Prostate gland (tissue), 2 donors: Measurements from ENCODE around the gene MED9.

Experiments used
- CTCF ChIP-seq, 4 experiments: fragments of 200-600 bp in 2 of 4; fragments of 450-650 bp in 2 of 4; sonication (generic) in 2 of 4; IDR thresholded peaks; 1 replicate in 3 of 4; 2 replicates in 1 of 4; pipeline ENCODE4 v1.5.1; 2016 to 2019; ENCODE audit warnings: antibody characterized with exemption in 4 of 4, mild to moderate bottlenecking in 2 of 4, moderate library complexity in 2 of 4
- POLR2A ChIP-seq: fragments of 450-650 bp; IDR thresholded peaks from one replicate; pipeline ENCODE4 v1.6.1; 2016; ENCODE audit warnings: antibody characterized with exemption, mild to moderate bottlenecking
- POLR2AphosphoS5 ChIP-seq: sonication (generic); formaldehyde crosslinking; IDR thresholded peaks from one replicate; pipeline ENCODE4 v1.6.1; 2017; ENCODE audit warnings: antibody characterized with exemption

GRCh38 chr17:17531156-17531555 is 54.4 kb downstream of the MED9 start:
- TF ChIP-seq CTCF (IDR thresholded peaks at IDR 0.05) (no peak), POLR2AphosphoS5 (no peak), POLR2A (no peak)
